Neural cell (in vitro differentiated cells): ENCODE measurements around the gene RBM25. TPM values are rescaled to one million over a fixed set of nuclear protein-coding genes. Genes with fewer than 3 reads are reported as not detected.

ENCODE experiments used
- H2AFZ ChIP-seq: fragments of 200-600, 300-800 bp; sonication (generic), shearing (Covaris generic); 2 replicates; pipeline ENCODE4 v1.6.0; 2014; ENCODE audit warnings: low read depth, mild to moderate bottlenecking, antibody characterized with exemption, low read length, moderate library complexity
- H3F3A ChIP-seq: fragments of 200-600 bp; shearing (Covaris generic); 2 replicates; pipeline ENCODE4 v1.6.1; 2016; ENCODE audit warnings: mild to moderate bottlenecking, moderate library complexity, mixed read lengths, antibody characterized with exemption, low read length; ENCODE audit not compliant: insufficient read depth, poor library complexity, severe bottlenecking
- H3K27ac ChIP-seq: fragments of 200-600, 300-800 bp; sonication (generic), shearing (Covaris generic); 2 replicates; pipeline ENCODE4 v1.5.1; 2014; ENCODE audit warnings: mild to moderate bottlenecking, low read length, moderate library complexity
- H3K27me3 ChIP-seq: fragments of 300-800, 200-600 bp; sonication (generic), shearing (Covaris generic); 2 replicates; pipeline ENCODE4 v1.6.0; 2014; ENCODE audit warnings: mild to moderate bottlenecking, low read depth, low read length, moderate library complexity; ENCODE audit not compliant: insufficient read depth
- H3K36me3 ChIP-seq: fragments of 300-800, 200-600 bp; sonication (generic), shearing (Covaris generic); 2 replicates; pipeline ENCODE4 v1.5.1; 2014; ENCODE audit warnings: mild to moderate bottlenecking, antibody characterized with exemption, low read length, moderate library complexity; ENCODE audit not compliant: insufficient read depth
- H3K4me2 ChIP-seq: fragments of 300-800, 200-600 bp; sonication (generic), shearing (Covaris generic); 2 replicates; pipeline ENCODE4 v1.6.0; 2014; ENCODE audit warnings: mild to moderate bottlenecking, low read length
- H3K4me3 ChIP-seq: fragments of 300-800, 200-600 bp; sonication (generic), shearing (Covaris generic); 2 replicates; pipeline ENCODE4 v1.5.1; 2014; ENCODE audit warnings: mild to moderate bottlenecking, low read length, moderate library complexity
- H3K79me2 ChIP-seq: fragments of 200-600 bp; shearing (Covaris generic); replicated peaks from 2 replicates; pipeline ENCODE4 v1.6.0; 2014; ENCODE audit warnings: mild to moderate bottlenecking, low read length, moderate library complexity; ENCODE audit not compliant: insufficient read depth
- H3K9ac ChIP-seq: fragments of 300-800, 200-600 bp; sonication (generic), shearing (Covaris generic); 2 replicates; pipeline ENCODE4 v1.6.1; 2016; ENCODE audit warnings: mild to moderate bottlenecking, low read length, mixed read lengths
- H3K9me2 ChIP-seq: fragments of 200-600 bp; shearing (Covaris generic); 2 replicates; pipeline ENCODE4 v1.6.1; 2016; ENCODE audit warnings: mild to moderate bottlenecking, low read length, mixed read lengths; ENCODE audit not compliant: insufficient read depth
- H3K9me3 ChIP-seq: fragments of 200-600, 300-800 bp; sonication (generic), shearing (Covaris generic); 2 replicates; pipeline ENCODE4 v1.6.1; 2016; ENCODE audit warnings: mild to moderate bottlenecking, mixed run types, low read length, moderate library complexity, mixed read lengths
- H4K20me1 ChIP-seq: fragments of 200-600 bp; shearing (Covaris generic); 2 replicates; pipeline ENCODE4 v1.6.1; 2016; ENCODE audit warnings: mild to moderate bottlenecking, mixed run types; ENCODE audit not compliant: insufficient read depth
- EP300 ChIP-seq: fragments of 450-650 bp; conservative IDR thresholded peaks from 2 replicates; pipeline ENCODE4 v1.6.1; 2014; ENCODE audit warnings: antibody characterized with exemption, mild to moderate bottlenecking, moderate library complexity; ENCODE audit not compliant: poor library complexity, severe bottlenecking
- EZH2 ChIP-seq: fragments of 200-600, 300-800 bp; shearing (Covaris generic), sonication (generic); IDR thresholded peaks from 2 replicates; pipeline ENCODE4 v1.6.1; 2014; ENCODE audit warnings: antibody characterized with exemption, low read length, borderline replicate concordance, mild to moderate bottlenecking; ENCODE audit not compliant: insufficient read depth, poor library complexity, severe bottlenecking
- MXI1 ChIP-seq: fragments of 450-650 bp; conservative IDR thresholded peaks from 2 replicates; pipeline ENCODE4 v1.6.1; 2014; ENCODE audit warnings: antibody characterized with exemption, mild to moderate bottlenecking; ENCODE audit not compliant: poor library complexity, severe bottlenecking
- POLR2AphosphoS5 ChIP-seq: IDR thresholded peaks from 2 replicates; pipeline ENCODE4 v1.6.1; 2012
- RAD21 ChIP-seq: fragments of 450-650 bp; conservative IDR thresholded peaks from 2 replicates; pipeline ENCODE4 v1.6.1; 2014; ENCODE audit warnings: antibody characterized with exemption, mild to moderate bottlenecking, moderate library complexity
- SMC3 ChIP-seq: fragments of 450-650 bp; conservative IDR thresholded peaks from 2 replicates; pipeline ENCODE4 v1.6.1; 2014; ENCODE audit warnings: antibody characterized with exemption, mild to moderate bottlenecking, moderate library complexity; ENCODE audit not compliant: poor library complexity
- TAF1 ChIP-seq: IDR thresholded peaks from 2 replicates; pipeline ENCODE4 v1.6.1; 2012; ENCODE audit warnings: low read depth
- polyA plus RNA-seq: library from polyadenylated mRNA; depleted of rRNA; stranded (reverse); fragments of >200 nt; gene quantifications from 2 replicates; pipeline ENCODE4 v1.2.3, GENCODE V29; 2014
- small RNA-seq, 3 experiments: library from RNA; depleted of rRNA; stranded (forward); fragments of <200 nt; gene quantifications; one replicate each; pipeline ENCODE3, GENCODE V24; 2012
- TF ChIP-seq, protein P1 (sequence below): IDR thresholded peaks from 2 replicates; pipeline ENCODE4 v1.6.1; 2012; ENCODE audit warnings: borderline replicate concordance
- TF ChIP-seq, protein P2 (sequence below): fragments of 450-650 bp; IDR thresholded peaks from 2 replicates; pipeline ENCODE4 v1.5.1; 2014; ENCODE audit warnings: antibody characterized with exemption, mild to moderate bottlenecking, moderate library complexity; ENCODE audit not compliant: poor library complexity, severe bottlenecking

RBM25 gene
- polyA plus RNA-seq, 1 donor from 2014 or later = 206 TPM

DNA sequence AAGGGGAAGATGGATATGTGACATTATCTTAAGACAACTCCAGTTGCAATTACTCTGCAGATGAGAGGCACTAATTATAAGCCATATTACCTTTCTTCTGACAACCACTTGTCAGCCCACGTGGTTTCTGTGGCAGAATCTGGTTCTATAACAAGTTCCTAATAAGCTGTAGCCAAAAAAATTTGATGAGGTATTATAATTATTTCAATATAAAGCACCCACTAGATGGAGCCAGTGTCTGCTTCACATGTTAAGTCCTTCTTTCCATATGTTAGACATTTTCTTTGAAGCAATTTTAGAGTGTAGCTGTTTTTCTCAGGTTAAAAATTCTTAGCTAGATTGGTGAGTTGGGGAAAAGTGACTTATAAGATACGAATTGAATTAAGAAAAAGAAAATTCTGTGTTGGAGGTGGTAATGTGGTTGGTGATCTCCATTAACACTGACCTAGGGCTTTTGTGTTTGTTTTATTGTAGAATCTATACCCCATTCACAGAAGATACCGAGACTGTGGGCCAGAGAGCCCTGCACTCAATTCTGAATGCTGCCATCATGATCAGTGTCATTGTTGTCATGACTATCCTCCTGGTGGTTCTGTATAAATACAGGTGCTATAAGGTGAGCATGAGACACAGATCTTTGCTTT, 114.9 kb downstream of the RBM25 start:
- Histone ChIP-seq H4K20me1 (no peaks in the 10 kb centered on the region), H3K9me2 (no peaks in the 10 kb centered on the region), H3K27me3 (no peaks in the 10 kb centered on the region), H3K9ac (no peak overlapping the region), H3K9me3 (no peaks in the 10 kb centered on the region), H2AFZ (no peak overlapping the region), H3K4me3 (no peak overlapping the region), H3K27ac (no peak overlapping the region), H3K36me3 (peaks cover 11% of the 10 kb centered on the region), H3K79me2 (no peaks in the 10 kb centered on the region), H3K4me2 (no peak overlapping the region), H3F3A (no peaks in the 10 kb centered on the region)
- no peak for TF ChIP-seq POLR2AphosphoS5
- no peak for TF ChIP-seq EP300
- TF ChIP-seq MXI1 = no peak
- peak; percentile 68 for TF ChIP-seq RAD21
- TF ChIP-seq SMC3 = peak; percentile 72
- TF ChIP-seq, protein P1, sequence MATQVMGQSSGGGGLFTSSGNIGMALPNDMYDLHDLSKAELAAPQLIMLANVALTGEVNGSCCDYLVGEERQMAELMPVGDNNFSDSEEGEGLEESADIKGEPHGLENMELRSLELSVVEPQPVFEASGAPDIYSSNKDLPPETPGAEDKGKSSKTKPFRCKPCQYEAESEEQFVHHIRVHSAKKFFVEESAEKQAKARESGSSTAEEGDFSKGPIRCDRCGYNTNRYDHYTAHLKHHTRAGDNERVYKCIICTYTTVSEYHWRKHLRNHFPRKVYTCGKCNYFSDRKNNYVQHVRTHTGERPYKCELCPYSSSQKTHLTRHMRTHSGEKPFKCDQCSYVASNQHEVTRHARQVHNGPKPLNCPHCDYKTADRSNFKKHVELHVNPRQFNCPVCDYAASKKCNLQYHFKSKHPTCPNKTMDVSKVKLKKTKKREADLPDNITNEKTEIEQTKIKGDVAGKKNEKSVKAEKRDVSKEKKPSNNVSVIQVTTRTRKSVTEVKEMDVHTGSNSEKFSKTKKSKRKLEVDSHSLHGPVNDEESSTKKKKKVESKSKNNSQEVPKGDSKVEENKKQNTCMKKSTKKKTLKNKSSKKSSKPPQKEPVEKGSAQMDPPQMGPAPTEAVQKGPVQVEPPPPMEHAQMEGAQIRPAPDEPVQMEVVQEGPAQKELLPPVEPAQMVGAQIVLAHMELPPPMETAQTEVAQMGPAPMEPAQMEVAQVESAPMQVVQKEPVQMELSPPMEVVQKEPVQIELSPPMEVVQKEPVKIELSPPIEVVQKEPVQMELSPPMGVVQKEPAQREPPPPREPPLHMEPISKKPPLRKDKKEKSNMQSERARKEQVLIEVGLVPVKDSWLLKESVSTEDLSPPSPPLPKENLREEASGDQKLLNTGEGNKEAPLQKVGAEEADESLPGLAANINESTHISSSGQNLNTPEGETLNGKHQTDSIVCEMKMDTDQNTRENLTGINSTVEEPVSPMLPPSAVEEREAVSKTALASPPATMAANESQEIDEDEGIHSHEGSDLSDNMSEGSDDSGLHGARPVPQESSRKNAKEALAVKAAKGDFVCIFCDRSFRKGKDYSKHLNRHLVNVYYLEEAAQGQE = no peak
- TF ChIP-seq, protein P2, sequence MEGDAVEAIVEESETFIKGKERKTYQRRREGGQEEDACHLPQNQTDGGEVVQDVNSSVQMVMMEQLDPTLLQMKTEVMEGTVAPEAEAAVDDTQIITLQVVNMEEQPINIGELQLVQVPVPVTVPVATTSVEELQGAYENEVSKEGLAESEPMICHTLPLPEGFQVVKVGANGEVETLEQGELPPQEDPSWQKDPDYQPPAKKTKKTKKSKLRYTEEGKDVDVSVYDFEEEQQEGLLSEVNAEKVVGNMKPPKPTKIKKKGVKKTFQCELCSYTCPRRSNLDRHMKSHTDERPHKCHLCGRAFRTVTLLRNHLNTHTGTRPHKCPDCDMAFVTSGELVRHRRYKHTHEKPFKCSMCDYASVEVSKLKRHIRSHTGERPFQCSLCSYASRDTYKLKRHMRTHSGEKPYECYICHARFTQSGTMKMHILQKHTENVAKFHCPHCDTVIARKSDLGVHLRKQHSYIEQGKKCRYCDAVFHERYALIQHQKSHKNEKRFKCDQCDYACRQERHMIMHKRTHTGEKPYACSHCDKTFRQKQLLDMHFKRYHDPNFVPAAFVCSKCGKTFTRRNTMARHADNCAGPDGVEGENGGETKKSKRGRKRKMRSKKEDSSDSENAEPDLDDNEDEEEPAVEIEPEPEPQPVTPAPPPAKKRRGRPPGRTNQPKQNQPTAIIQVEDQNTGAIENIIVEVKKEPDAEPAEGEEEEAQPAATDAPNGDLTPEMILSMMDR = peak; percentile 72
- no peak for TF ChIP-seq TAF1
- no peak for TF ChIP-seq EZH2

Small RNA genes within 50 kb of the gene (small RNA-seq; reads per million reads assigned to genes)
- gene RN7SL586P = 0 reads per million in 3 experiments

Other genes starting within 250 kb of the RBM25 start
- 2.9 and 5.7 TPM in 2 replicates for gene DPF3, start 164.4 kb upstream of the RBM25 start, polyA plus RNA-seq
- 12.2 and 16.5 TPM in 2 replicates for gene DCAF4, start 132.1 kb upstream of the RBM25 start, polyA plus RNA-seq
- gene ZFYVE1, start 31.4 kb upstream of the RBM25 start, polyA plus RNA-seq = 11.5 and 13.1 TPM in 2 replicates
- gene PSEN1, start 78.0 kb downstream of the RBM25 start, polyA plus RNA-seq = 39.2 and 40.3 TPM in 2 replicates
- gene PAPLN, start 179.0 kb downstream of the RBM25 start, polyA plus RNA-seq = 0.08 and 0.14 TPM in 2 replicates